Measurements from ENCODE around the gene ZYG11B. TPM values are rescaled to one million over a fixed set of nuclear protein-coding genes. Genes with fewer than 3 reads are reported as not detected.
A peak's percentile ranks its signal among the peaks of the same experiment; 100 is the strongest.
"Not testable (repeated sequence)": the region's sequence is repeated elsewhere in the genome, so short reads cannot be mapped to it uniquely, and the experiment has no call there.

ZYG11B gene
- total RNA-seq = 22.9 TPM

DNA sequence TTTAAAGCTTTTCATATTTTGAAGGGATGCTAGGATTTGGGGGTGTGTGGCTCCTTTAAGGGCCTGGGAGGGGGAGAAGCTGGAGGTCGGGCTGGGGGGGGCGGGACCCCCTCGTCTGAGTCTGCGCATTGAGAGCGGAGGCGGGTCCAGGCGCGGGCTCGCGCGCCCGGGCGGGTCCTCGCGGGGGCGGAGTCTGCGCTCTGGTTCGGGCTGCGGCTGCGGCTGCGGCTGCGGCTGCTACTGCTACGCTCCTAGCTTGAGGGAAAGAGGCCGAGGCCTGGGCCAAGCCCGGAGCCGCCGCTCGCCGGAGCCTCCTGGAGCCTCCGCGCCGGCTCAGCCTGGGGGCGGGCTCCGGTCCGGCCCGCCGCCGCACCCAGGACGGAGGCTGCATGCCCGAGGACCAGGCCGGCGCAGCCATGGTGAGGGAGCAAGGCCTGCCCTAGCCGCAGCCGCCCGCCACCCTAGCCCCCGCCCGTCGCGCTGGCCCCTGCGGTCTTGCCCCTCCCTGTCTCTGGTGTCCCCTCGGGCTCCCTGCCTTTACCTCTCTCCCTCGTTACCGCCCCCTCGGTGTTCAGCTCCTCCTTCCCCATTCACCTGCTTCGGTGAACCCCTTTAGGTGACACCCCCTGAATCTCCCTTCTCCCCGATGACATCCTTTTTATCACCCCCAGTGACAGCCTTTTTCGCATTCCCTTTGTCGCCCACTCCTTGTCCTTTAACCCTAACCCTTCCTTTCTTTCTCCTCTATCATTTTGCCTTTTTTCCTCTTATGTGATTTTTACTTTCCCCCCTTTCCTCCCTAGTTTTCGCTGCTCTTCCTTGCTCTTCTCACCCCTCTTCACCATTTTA is at the start of gene ZYG11B:
Gene ZYG11B, plus strand, starts transcription at position 189 of the 849 bp plus-strand sequence. Its CDS starts 201 bp downstream, at position 390.
- DNase-seq (ENCODE audit: low read depth in 2 of 3, low spot score in 2 of 3) = peak; percentile 83 to 91 (median 88)

- DNase-seq (ENCODE audit: low read depth in 2 of 3, low spot score in 2 of 3) = peak in 1 of 3 donors; percentile 8
Observed at GRCh38 chr1:52677076-52677806, 49.0 kb upstream of the ZYG11B start.

- no peak for DNase-seq (ENCODE audit: low read depth in 2 of 3, low spot score in 2 of 3)
Observed at GRCh38 chr1:52679048-52679447, 47.2 kb upstream of the ZYG11B start.

GRCh38 chr1:52679498-52679897 is 46.8 kb upstream of the ZYG11B start:
- no peak for DNase-seq (ENCODE audit: low read depth in 2 of 3, low spot score in 2 of 3)

GRCh38 chr1:52680353-52680752 is 45.9 kb upstream of the ZYG11B start:
- no peak for DNase-seq (ENCODE audit: low read depth in 2 of 3, low spot score in 2 of 3)

DNA sequence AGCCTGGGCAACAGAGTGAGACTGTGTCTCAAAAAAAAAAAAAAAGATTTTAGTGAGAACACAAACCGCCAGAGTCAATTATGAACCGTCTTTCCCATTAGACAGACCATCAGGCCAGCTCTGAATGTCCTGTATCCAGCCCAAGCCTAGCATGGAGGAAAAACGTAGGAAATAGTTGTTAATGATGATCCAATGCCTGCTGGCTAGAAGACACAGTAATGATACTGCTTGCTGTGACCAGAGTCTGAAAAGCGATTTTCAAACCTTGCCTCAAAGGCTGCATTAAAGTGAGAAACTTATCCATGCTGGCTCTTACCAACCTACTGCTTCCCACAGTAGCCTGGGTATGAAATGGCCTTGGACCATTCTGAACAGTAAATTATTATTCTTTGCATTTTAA is 45.1 kb upstream of the ZYG11B start:
- no peak for DNase-seq (ENCODE audit: low read depth in 2 of 3, low spot score in 2 of 3)

DNA sequence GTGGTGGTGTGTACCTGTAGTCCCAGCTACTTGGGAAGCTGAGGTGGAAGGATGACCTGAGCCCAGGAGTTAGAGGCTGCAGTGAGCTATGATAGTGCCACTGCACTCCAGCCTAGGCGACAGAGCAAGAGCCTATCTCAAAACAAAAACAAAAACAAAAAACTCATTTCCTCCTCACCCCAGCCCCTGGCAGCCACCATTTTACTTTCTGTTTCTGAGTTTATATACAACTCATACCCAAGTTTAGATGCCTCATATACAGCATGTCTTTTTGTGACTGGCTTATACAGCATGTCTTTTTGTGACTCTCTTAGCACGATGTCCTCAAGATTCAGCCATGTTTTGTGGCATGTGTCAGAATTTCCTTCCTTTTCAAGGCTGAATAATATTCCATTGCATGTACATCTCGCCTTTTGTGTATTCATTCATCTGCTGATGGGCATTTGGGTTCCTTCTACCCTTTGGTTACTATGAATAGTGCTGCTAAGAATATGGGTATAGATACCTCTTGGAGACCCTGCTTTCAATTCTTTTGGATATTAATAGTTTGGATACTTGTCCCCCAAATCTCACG is 42.8 kb upstream of the ZYG11B start:
- DNase-seq (ENCODE audit: low read depth in 2 of 3, low spot score in 2 of 3) = no peak

GRCh38 chr1:52684545-52684944 is 41.7 kb upstream of the ZYG11B start:
- DNase-seq (ENCODE audit: low read depth in 2 of 3, low spot score in 2 of 3) = no peak

GRCh38 chr1:52686261-52686751 is 39.9 kb upstream of the ZYG11B start:
- DNase-seq (ENCODE audit: low read depth in 2 of 3, low spot score in 2 of 3) = peak; percentile 58 to 88 (median 77)

DNA sequence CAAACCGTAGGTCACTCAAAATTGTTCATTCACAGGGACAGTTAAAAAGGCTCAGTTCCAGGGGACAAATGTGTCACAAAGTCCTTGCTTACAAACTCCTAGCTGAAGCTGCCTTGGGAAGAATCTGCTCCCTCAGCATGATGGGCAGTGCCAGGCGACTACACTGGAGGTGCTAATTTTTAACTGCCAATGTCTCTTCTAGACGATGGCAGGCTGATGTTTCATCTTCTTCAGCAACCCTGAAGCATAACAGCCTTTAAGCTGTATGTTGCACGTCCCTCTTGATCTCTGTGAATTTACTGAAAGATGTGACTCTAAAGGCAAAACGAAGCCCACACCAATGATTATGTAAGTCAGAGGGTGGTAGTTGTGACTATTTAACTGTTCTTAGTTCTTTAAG is 39.4 kb upstream of the ZYG11B start:
- no peak for DNase-seq (ENCODE audit: low read depth in 2 of 3, low spot score in 2 of 3)

DNA sequence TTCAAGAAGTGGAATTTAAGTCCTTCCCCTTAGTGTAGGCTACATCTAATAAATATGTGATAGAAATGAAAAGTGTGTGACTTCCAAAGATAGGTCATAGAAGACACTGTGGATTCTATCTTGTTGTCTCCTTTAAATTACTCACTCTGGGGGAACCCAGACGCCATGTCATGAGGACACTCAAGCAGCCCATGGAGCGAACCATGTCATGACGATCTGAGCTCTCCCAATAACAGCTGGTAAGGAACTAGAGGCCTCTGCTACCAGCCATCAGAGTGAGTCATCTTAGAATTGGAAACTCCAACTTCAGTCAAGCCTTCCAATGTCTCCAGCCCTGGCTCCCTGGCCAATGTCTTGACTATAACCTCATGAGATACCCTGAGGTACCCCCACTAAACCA is 34.4 kb upstream of the ZYG11B start:
- no peak for DNase-seq (ENCODE audit: low read depth in 2 of 3, low spot score in 2 of 3)

- no peak for DNase-seq (ENCODE audit: low read depth in 2 of 3, low spot score in 2 of 3)
Observed at GRCh38 chr1:52692697-52693096, 33.6 kb upstream of the ZYG11B start.

DNA sequence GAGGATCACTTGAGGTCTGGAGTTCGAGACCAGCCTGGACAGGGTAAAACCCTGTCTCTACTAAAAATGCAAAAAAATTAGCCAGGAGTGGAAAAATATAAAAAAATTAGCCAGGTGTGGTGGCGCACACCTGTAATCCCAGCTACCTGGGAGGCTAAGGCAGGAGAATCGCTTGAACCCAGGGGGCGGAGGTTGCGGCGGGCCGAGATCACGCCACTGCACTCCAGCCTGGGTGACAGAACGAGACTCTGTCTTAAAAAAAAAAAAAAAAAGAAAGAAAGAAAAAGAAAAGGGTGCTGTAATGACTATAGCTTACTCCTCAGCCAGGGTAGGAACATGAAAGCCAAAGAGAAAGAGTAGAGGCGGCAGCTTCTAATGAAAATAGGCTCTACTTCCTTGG is 32.9 kb upstream of the ZYG11B start:
- not testable (repeated sequence) for DNase-seq (ENCODE audit: low read depth in 2 of 3, low spot score in 2 of 3)

DNA sequence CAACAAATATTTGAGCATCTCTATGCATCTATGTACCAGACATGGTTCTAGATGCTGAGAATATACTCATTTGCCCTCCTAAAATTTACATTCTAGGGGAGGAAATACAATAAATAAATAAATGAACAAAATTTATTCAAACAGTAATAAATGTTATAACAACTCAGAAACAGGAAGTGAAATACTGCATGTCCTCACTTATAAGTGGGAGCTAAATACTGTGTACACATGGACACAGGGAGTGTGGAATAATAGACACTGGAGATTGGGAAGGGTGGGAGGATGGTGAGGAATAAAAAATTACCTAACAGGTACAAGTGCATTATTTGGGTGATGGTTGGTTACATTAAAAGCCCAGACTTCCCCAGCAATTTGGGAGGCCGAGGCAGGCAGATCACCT is 32.4 kb upstream of the ZYG11B start:
- no peak for DNase-seq (ENCODE audit: low read depth in 2 of 3, low spot score in 2 of 3)

DNA sequence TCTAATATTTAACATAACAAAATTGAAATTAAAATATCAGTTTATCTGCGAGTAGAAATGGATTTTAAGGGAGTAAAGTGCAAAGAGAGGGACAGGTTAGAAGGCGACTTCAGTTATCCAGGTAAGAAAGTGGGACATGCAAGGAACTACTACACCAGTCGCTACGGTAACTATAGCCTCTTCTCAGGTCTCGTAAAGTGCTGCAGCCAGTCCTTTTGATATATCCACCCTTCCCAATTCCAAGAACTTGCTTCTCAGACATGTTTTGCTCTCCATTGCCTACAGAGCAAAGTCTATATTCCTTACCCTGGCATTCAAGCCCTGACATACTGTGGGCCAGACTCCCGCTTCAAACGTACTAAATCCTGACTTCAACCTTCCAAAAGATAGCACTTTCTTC is 30.6 kb upstream of the ZYG11B start:
- no peak for DNase-seq (ENCODE audit: low read depth in 2 of 3, low spot score in 2 of 3)

DNA sequence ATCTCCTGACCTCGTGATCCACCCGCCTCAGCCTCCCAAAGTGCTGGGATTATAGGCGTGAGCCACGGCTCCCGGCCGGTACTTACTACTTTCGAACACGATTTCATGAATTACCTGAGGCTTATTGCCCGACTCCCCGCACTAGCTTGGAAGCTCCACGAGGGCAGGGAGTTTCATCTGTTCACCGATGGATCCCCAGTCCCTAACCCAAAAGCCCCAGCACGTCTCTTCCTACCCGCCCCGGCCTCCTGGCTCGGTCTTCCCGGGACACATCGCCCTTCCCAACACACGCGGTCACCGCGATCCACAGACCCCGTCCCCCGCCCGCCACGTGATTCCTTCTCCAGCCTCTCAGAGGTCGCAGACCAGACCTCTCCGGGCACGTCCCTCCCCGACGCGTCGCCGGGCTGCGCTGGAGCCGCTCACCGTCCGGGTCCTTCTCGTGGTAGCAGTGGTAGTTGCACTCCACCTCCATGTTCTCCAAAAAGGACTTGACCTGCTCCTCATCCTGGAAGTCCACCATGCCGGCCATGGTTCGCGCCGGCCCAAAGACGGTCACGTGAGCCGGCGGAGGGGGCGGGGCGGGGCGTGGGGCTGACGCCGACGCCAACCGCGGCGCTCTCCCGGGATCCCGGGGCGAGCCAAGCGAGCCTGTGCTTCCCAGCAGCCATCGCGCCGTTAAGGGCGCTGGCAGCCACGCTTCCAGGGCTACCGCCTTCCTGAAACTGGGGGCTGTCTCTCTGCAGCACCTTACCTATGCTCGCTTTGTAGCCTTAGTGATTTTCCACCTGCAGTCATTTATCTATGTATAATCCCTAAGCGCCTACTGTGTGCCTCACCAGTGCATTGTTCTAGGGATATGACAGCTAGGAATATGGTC is 28.2 kb upstream of the ZYG11B start, which contains the start of gene COA7:
Gene COA7, minus strand, starts transcription at position 553 of the 880 bp plus-strand sequence. Its CDS starts 21 bp downstream, at position 532.
- peak in 2 of 3 donors; percentile 55 for DNase-seq (ENCODE audit: low read depth in 2 of 3, low spot score in 2 of 3)

- DNase-seq (ENCODE audit: low read depth in 2 of 3, low spot score in 2 of 3) = peak; percentile 59 to 92 (median 80)
Observed at GRCh38 chr1:52702886-52703787, 23.1 kb upstream of the ZYG11B start.

GRCh38 chr1:52706136-52706670 is 20.1 kb upstream of the ZYG11B start:
- DNase-seq (ENCODE audit: low read depth in 2 of 3, low spot score in 2 of 3) = no peak
